ENCODE data around the gene NPBWR2.
"Not testable (repeated sequence)": the region's sequence is repeated elsewhere in the genome, so short reads cannot be mapped to it uniquely, and the experiment has no call there.

NPBWR2 gene

DNA sequence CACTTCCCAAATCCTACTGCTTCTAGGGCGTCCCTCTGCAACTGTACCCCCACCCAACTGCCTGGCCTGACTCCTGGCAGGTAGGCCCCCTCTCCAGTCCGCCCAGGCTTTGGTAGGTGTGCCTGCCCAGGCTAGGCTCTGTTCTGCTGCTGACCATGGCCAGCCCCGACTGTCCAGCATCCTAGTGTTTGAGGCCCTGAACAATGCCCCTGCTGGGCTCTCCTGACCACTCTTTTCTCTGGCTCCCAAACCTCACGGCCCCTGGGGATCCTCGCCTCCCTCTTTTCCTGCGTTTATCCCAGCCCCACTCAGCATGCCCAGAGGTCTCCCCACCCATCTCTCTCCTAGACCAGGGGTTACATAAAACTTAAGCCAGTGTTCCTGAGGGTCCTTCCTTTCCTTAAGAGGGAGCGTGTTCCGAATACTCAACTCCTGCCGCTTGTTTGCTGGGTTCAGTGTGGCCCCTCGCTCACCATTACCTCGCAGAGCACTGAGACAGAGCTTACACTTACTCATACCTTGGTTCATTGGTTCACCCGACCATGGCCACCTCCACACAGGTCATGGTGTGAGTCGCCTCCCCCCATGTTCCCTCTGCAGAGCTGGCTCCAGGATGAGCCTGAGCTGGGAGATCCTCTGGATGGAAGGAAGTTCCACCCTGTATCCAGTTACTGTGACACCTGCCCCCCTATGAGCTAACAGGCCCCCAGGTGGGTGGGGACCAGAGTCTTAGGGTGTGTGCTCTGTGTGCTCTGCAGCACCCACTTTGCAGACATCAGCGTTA, 35.8 kb upstream of the NPBWR2 start:
- DNase-seq, result no peak

DNA sequence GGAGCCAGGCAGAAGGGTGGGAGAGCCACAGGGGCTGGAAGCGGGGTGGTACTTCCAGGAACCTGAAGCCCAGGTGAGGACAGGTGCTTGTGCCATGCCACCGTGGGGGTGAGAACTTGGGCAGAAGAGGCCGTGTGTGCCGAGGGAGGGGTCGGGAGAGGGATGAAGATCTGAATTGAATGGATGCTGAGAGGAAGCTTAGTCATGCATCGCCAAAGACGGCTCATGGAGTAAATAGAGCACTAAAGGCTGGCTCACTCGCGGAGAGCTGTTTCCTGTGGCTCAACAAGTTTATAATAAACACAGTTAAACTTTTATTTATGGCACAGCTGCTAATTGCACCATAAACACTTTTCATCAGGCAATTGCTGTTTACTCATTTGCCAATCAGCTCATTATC, 35.2 kb upstream of the NPBWR2 start:
- no peak for DNase-seq

DNA sequence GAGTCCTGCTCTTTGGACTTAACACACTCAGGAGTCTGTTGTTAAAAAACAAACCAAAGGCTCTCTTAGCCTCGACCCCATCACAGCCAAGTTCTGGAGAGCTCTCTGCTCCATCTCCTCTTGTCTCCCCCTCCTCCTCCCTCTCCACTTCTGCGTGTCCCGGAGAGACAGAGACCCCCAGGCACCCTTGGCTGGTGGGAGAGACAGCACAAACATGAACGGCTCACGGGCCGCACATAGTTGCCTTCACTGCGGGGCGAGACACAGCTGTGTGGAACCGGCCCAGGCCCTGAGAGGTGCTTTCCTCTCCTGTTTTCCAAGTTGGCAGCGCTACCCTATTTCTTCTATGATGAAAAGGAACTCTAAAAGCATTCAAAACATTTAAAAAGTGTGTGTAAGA, 33.6 kb upstream of the NPBWR2 start:
- DNase-seq, result no peak

DNA sequence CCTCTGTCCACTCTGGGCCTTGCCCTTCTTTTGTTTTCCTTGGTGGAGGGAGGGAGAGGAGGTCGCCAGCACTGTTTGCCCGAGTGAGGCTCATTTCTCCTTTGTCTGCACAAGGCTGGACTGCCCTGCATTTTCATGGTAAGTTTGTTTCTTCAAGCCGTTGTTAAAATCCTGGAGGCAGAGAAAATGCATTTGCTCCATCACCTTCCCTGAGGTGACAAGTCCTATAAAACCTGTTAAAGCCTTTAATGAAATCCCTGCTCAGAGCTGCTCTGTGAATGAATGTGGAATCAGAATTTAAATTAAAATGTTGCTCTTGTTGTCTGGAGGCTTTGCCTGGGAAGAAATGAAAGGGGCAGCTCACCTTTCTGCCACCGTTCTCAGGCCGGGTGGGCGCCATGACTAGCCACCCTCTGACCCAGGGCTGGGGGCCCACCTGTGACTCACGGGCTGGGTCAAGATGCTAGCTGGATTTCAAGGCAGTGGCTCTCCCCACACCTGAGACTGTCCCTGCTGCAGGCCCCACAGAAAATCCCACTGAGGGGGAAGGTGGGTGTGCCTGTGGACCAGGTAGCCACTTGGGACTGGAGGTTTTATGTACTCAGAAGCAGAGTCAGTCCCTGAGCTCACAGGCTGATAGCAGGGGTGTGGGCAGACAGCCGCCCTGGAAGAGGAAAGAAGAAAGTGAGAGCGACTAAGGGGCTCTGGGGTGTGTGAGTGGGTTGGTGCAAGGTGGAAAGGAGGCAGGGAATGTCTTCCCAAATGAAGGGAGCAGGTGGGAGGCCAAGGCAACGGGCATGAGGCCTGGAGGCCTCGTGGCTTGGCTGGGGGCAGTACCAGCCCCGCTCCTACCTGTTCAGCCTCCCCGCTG, 32.9 kb upstream of the NPBWR2 start:
- no peak for DNase-seq

DNA sequence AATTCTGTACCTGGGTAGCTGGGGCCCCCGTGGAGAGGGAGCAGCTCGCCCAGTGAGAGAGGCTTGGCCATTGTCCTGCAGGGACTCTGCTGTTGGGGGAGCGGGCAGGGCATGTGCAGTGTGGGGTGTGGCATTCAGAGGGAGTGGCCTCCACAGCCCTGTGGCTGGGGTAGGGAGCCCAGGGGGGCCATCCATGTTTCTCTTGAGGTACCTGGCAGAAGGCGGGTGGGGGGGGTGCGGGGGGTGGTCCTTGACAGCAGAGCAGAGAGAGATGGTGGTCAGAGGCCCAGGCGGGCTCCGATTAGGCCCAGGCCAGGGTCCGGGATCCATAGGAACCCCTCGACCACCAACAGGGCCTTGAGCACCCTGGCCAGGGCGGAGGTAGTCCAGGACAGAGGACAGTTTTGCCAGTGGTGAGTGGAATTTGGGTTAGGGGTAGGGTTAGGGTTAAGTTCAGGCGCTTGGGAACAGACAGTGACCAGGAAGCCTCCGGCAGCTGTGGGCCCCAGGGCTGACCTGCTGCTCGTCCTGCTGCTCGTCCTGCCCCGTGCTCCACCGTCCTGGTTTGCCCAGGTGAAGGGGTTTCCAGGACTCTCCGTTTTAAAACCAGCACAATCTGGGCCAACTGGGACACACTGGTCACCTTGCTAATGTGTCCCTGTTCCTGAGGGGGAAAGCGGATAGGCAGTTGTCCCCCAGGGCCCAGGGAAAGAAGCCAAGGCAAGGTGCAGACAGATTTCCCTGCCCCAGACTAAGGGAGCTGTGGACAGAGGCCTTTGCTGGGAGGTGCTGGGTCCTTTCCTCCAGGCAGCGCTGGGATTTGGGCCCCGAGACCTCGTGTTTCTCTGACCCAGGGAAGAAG, 32.1 kb upstream of the NPBWR2 start:
- DNase-seq, result no peak

DNA sequence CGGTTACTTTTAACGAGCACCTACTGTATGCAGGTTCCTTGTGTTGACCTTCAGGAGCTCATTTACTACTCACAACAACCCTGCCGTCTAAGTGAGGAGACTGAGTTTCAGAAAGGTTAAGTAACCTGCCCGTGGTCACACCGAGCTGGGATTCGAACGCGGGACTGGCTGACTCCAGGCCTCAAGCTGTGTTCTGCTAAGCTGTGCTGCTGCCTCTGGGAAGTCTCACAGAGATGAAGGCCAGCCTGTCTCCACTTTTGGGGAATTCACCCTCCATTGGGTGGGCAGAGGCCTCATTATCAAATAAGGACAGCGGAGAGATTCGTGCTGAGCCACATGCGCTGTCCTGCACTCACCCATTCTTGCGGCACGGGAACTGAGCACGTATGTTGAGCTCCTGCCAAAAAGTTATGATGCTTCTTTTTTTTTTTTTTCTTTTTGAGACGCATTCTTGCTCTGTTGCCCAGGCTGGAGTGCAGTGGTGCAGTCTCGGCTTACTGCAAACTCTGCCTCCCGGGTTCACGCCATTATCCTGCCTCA, 31.0 kb upstream of the NPBWR2 start:
- DNase-seq, result no peak

DNA sequence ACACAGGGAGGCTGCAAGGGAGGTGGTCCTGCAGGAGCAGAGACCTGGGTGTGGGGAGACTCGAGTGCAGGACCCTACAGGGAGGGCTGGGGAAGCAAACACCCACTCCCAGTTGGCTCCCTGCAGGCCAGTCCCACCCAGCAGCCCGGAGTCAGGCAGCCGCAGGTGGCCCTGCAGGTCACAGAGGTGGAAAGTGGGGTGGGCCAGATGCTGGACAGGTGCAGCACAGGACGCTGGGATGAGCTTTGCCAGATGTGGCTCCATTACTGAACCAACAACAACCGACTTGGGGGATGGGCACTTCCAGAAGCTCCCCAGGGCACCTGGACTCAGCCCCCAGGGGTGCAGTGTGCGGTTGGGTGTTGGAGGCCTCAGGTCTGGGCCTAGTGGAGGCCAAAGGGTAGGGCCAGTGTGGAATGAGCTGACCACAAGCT, 30.2 kb upstream of the NPBWR2 start:
- DNase-seq, result no peak

DNA sequence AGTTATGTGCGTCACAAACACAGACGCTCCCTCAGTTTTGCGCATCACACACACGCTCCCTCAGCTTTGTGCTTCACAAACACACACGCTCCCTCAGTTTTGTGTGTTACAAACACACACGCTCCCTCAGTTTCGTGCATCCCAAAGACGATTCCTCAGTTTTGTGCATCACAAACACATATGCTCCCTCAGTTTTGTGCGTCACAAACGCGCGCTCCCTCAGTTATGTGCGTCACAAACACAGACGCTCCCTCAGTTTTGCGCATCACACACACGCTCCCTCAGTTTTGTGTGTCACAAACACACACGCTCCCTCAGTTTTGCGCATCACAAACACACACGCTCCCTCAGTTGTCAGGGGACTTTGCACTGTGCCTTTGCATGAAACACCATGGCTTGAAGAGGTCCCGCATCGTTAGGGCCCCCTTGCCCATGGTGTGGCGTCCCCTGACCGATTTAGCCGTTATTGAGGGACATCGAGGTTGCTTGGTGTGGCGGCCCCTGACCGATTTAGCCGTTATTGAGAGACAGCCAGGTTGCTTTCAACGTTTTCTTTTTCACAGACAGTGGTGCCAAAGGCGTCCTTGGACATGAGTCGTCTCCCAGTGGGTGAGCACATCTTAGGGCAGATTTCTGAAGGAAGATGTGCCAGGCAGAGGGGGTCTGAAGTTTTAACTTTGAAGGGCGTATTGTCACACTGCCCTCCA, 28.8 kb upstream of the NPBWR2 start:
- DNase-seq, result no peak

DNA sequence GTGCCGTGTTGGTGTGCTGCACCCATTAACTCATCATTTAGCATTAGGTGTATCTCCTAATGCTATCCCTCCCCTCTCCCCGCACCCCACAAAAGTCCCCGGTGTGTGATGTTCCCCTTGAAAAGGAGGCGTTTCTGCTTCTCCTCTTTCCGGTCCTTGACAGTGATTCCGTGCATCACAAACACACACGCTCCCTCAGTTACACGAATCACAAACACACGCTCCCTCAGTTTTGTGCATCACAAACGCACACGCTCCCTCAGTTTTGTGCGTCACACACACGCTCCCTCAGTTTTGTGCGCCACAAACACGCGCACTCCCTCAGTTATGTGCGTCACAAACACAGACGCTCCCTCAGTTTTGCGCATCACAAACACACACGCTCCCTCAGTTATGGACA, 27.4 kb upstream of the NPBWR2 start:
- DNase-seq, result not testable (repeated sequence)

DNA sequence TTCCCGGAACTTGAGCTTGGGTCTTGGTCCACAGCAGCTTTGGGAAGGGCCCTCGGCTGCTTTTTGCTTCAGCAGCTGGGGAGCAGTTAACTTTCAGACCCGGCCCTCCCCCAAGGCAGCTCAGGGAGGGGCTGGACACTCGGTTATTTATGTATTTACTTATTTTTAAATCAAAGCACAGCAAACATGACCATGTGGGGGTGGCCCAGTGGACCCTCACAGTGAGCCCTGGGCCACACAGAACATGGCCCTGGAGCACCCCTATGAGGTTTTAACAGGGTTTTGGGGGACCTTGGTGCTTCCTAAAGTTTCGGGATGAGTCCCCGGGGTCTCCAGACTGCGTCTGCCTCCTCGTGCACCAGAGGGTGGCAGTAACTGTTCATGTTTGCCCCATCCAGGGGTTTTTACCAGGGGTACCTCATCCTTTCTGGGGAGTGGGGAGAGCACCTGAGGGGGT, 26.6 kb upstream of the NPBWR2 start:
- no peak for DNase-seq

DNA sequence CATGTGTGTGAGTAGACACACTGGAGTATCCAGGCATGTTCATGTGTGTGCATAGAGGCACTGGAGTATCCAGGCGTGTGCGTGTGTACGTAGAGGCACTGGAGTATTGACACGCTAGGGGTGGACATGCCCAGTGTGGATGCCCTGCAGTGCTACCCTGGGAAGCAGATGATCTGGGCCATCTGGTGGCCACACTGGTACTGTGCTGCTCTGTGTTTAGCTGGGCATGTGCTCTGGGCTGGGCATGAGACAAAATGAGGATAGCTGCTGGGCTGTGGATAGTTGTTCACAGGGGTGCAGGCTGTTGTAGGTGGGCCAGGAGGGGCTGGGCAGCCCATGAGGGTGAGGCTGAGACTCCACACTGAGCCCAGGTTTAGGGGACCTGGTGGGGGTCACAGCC, 24.0 kb upstream of the NPBWR2 start:
- DNase-seq, result no peak

DNA sequence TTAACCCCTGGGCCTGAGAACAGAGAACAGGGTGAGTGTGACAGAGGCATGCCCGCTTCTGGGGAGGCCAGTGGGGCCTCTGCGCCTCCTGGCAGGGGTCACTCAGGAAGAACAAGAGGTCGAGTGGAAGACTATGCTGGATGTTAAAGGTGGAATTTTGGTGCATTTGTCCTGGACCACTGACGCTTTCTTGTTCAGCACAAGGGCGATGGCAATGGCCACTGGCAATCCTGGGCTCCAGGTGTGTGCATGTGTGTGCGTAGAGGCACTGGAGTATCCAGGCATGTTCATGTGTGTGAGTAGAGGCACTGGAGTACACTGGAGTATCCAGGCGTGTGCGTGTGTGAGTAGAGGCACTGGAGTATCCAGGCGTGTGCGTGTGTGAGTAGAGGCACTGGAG, 23.5 kb upstream of the NPBWR2 start:
- DNase-seq, result no peak

DNA sequence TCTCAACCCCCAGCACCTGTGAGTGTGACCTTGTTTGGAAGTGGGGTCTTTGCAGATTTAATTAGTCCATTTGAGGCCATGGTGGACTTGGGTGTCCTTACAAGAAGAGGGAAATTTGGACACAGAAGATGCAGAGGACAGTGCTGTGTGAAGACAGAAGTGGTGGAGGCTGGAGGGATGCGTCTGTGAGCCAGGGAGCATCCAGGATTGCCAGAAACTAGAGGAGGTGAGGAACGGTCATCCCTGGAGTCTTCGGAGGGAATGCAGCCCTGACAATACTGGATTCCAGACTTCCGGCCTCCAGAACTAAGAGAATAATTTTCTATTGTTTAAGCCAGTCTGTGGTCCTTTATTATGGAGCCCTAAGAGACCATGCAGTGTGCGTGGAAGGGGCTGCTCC, 22.9 kb upstream of the NPBWR2 start:
- DNase-seq, result no peak

DNA sequence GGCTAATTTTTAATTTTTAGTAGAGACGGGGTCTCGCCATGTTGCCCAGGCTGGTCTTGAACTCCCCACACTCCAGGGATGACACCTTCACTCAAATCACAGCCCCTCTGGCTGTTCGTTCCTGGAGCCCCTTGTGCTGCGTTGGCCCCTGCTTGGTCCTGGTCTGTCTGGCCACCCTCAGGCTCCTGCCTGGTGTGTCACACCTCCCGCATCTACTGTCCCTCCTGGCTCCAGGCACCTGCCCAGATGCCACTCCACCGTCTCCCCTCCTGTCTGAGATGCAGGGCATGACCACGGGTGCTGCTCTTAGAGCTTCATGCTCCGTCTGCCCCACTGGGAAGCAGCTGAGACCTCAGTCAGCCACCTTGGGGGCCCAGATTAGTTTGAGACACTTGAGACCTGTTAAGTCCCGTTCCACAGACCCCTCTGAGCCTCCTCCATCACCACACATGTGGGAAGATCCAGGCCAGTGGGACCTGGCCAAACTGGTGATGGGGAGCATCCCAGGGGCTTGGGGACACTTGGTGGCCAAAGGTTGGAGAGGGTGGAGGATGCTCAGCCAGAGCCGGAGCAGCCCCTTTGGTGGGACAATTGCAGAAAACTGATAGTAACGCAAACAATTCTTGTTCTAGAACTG, 21.9 kb upstream of the NPBWR2 start:
- no peak for DNase-seq

DNA sequence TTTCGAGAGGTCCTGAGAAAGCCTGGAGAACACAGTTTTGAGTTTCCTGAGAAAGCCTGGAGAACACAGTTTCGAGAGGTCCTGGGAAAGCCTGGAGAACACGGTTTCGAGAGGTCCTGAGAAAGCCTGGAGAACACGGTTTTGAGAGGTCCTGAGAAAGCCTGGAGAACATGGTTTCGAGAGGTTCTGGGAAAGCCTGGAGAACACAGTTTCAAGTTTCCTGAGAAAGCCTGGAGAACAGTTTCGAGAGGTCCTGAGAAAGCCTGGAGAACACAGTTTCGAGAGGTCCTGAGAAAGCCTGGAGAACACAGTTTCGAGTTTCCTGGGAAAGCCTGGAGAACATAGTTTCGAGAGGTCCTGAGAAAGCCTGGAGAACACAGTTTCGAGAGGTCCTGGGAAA, 16.2 kb upstream of the NPBWR2 start:
- DNase-seq, result not testable (repeated sequence)

DNA sequence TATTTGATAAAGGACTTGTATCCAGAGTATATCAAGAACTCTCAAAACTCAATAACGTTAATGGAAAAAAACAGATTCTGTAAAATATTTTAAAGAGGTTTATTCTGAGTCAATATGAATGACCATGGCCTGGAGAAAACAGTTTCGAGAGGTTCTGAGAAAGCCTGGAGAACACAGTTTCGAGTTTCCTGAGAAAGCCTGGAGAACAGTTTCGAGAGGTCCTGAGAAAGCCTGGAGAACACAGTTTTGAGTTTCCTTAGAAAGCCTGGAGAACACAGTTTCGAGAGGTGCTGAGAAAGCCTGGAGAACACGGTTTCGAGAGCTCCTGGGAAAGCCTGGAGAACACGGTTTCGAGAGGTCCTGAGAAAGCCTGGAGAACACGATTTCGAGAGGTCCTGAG, 15.6 kb upstream of the NPBWR2 start:
- not testable (repeated sequence) for DNase-seq

DNA sequence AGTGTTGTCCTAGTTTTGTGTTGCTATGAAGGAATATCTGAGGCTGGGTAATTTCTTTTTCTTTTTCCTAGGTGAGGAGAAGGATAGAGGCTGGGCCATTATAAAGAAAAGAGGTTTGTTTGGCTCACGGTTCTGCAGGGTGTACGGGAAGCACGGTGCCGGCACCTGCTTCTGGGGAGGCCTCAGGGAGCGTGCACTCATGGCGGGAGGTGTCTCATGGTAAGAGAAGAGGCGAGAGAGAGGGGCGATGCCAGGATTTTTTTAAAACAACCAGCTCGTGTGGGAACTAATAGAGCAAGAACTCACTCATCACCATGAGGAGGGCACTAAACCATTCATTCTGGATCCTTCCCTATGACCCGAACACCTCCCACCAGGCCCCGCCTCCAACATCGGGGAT, 14.2 kb upstream of the NPBWR2 start:
- DNase-seq, result no peak

DNA sequence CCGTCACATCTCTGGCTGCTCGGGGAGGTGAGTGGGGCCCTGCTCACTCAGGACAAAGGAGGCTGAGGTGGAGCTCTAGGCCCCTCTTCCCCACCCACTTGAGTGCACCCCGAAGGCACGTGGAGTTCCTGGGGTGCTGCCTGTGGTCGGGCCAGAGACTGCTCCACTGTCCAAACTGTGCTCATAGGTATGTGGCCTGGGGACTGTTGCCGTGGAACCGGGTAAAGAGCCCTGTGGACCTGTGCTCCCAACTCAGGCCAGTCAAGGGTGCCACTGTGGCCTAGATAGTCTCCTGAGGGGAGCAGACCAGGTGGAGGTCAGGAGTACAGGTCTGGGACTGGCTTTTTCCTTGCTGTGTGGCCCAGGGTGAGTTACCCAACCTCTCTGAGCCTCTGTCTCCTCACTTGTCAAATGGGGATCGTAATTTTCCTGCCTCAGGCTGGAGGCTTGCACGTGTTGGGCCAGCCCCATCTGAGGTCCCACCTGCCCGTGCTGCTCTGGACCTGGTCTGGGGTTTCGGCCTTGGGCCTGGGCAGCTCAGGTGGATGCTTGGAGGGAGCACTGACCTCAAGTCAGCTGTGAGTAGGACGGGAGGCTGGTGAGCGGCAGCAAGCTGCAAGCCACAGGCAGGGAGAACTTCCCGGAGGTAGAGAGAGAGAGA, 12.4 kb upstream of the NPBWR2 start:
- DNase-seq, result no peak

DNA sequence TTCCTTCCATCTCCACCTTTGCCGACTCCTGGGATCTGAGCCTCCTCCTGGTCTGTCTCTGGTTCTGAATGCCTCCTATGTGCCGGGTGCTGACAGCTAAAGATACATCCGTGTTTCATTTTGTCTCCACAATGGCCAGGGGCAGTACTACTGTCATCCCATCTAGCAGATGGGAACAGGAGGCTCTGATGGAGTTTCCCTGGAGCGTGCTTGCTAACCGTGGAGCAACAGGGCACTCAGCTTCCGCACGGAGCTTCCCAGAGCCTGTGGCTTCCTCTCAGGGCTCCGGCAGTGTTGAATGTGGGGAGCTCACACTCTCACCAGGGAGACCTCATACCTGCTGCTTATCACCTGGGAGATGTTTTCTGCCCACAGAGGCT, 11.9 kb upstream of the NPBWR2 start:
- DNase-seq, result no peak

DNA sequence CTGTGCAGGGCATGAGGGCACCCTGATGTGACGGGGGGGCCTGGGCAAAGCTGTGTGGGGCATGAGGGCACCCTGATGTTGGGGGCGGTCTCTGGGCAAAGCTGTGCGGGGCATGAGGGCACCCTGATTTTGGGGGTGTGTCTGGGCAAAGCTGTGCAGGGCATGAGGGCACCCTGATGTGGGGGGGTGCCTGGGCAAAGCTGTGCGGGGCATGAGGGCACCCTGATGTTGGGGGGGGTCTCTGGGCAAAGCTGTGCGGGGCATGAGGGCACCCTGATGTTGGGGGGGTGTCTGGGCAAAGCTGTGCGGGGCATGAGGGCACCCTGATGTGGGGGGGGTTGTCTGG, 10.0 kb upstream of the NPBWR2 start:
- not testable (repeated sequence) for DNase-seq
